GM19452 (cell line): ENCODE measurements around the gene HES2.
"Not testable (repeated sequence)": the region's sequence is repeated elsewhere in the genome, so short reads cannot be mapped to it uniquely, and the experiment has no call there.

Experiments used
- ATAC-seq: cut with Tn5 transposase; IDR thresholded peaks from one replicate; pipeline ENCODE4 v1.9.1; 2021; ENCODE audit not compliant: unreplicated experiment

Gene HES2

GRCh38 chr1:6454856-6455751 lies 35.4 kb upstream of the HES2 start:
- no peak for ATAC-seq

DNA sequence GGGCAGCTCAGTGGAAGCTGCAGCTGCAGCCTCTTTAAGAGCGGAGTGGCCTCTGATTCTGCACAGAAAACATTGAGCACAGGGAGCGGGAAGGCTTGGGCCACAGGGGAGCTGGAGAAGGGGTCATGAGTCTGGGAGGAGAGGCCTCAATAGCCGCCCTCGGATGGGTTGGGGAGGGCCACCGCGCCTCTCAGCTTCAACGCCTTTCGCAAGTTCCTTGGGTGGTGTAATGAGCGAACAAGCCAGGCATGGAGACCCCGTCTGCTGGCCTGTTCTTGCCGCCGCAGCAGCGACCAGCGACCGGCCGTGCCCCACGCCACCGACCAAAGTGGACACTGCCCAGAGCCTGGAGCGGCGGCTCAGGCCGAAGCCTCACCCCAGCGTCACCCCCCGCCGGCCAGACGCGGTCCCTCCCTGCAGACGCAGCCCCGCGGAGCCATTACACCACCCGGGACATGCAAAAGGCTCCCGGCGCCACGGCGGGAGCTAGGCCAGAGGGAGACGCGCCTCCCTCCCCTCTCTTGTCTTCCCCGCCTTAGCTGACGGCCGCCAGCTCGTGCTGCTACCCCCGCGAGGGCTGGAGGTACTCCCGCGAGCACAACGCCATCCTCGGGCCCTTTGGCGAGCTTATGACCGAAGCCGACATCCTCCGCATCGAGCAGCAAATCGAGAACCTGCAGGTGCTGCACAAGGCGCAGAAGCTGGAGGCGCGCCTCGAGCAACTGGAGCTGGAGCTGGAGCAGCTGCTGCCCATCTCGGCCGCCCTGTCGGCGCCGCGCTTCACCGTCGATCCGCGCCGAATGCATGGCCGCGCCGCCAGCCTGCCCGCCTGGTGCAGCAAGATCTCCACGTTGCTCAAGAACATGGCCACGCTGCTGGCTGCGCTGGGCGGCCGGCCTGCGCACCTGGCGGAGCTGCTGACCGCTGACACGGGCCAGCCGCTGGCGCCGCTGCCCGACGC lies 34.5 kb upstream of the HES2 start:
- not testable (repeated sequence) for ATAC-seq

GRCh38 chr1:6450943-6451373 lies 31.2 kb upstream of the HES2 start:
- ATAC-seq = no peak

DNA sequence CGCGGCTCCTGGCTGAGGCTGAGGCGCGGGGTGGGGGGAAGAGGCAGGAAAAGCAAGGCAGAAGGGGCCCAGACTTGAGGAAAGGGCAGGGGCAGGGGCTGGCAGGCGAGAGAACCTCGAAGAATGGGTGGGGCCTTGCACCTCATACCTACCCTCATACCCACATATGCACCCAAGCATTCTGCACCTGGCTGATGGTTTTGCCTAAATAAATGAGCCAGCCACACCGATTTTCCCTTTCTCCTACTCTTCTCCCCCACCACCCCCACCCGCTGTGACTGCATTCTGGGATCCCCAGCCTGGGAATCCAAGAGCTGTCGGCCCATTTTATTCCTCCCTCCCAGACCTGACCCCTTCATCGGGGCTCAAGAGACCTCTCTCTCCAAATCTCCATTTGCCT lies 30.8 kb upstream of the HES2 start:
- not testable (repeated sequence) for ATAC-seq

GRCh38 chr1:6450005-6450450 lies 30.3 kb upstream of the HES2 start:
- ATAC-seq = no peak

DNA sequence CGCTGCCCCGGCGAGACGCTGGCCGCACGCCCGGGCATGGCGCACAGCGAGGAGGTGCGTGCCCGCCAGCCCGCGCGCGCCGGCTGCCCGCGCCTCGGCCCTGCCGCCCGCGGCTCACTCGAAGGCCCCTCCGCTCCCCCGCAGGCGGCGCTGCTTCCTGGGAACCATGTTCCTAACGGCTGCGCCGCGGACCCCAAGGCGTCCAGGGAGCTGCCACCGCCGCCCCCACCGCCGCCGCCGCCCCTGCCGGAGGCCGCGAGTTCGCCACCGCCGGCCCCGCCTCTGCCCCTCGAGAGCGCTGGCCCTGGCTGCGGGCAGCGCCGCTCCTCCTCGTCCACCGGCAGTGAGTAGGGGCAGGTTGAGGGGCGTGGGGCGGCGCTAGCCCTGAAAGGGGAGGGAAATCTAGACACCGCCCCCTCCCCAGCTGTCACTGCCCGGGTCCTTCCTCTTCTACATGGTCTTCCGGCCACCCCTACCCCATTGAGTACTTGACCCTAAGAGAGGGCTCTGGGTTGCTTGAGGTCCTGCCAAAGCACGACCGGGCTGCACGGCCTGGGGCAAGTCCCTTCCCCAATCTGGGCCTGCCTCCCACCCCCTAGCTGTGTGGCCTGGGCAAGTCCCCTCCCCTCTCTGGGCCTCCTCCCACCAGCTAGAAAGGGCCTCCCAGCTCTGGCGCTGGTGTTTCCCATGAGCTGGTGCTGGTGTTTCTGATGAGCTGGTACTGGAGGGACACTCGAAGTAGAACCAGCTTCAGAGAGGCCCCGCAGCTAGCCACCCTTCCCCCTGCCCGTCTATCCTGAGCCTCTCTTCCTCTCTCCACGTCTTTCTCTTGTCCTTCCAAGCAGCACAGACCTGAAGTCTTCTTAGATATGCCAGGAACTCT lies 29.3 kb upstream of the HES2 start:
- ATAC-seq = no peak

DNA sequence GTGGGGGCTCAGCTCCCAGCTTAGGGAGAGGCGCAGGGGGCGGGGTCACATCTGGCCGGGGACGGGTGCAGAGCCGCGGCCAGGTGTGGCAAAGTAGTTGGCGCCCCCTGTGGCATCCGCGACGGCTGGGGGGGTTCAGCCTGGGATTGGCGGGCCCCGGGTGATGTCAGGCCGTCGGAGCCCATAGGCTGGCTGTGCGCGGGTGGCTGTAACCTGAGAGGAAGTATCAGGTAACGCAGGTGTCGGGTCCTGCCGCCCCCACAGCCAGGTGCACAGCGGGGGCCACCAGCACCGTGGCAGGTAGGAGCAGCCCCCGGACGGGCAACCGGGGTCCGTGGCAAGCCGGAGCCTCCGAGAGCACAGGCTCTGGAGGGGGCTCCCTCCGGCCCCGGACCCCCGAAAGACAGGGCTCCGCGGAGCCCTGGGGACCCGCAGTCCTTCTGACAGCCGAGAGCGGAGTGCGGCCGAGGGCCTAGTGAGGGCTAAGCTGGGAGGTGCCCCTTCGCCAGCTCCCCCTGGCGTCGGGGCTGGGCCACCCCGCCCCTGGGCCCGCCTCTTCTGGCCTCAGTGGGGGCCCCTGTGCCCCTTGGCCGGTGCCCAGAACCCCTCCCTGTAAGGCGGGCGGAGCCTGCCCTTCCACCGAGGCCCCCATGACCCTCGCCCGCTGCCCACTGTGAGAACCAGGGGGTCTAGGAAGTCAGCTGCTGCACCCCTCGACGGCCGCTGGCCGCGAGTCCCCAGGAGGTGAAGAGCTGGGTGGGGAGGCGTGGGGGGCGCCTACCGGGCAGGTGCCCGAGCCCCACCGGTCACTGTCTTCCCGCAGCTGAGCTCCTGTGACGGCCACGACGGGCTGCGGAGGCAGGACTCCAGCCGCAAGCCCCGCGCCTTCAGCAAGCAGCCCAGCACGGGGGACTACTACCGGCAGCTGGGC lies 28.4 kb upstream of the HES2 start:
- no peak for ATAC-seq

DNA sequence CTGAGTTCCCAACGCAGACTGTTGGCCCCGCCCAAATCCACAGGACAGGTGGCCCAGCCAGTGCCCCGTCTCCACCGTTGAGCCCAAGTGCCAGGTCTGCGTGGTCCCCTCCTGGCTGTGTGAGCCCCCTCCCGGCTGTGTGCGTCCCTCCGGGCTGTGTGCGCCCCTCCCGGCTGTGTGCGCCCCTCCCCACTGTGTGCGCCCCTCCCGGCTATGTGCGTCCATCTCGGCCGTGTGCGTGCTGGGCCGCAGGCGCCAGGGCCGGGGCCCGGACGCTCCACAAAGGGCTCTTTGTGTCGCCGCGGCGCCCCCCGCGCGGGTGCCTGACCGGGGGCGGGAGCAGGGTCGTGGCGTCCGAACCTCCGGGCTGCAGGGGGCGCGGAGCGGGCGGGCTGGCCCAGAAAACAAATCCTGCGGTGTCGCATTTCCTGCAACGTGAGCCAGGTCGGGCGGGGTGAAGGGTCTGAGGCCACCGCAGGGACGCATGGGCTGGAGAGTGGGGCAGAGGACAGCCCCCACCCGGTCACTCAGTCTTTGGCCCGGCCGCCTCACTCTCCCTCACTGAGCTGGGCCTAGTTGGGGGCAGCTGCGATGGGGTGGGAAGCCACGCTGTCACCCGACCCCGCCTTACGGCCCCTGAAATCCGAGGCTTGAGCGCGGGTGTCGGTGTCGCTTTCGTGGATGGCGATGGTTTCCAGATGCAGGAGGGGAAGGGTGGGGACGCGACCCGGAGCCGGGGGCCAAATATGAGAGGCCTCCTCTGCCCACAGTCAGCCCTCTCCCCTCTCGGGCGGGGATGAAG lies 27.5 kb upstream of the HES2 start:
- ATAC-seq = no peak

DNA sequence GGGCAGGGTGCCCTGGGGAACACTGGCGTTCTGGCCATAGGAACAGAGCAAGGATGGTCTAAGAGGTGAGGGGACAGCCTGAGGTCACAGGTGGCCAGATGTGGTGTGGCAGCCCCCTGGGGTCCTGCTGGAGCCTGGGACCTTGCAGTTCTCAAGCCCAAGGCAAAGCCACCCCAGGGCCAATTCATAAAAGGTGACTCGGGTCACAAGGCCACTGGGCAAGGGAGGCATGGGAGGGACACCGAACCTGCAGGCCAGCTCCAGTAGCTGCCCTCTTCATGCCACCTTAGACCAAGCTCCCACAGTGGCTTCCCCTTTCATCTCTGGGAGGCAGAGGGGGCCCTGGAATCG lies 26.9 kb upstream of the HES2 start:
- ATAC-seq = no peak

- not testable (repeated sequence) for ATAC-seq
These were observed 26.2 kb upstream of the HES2 start for GRCh38 chr1:6445929-6446328.

DNA sequence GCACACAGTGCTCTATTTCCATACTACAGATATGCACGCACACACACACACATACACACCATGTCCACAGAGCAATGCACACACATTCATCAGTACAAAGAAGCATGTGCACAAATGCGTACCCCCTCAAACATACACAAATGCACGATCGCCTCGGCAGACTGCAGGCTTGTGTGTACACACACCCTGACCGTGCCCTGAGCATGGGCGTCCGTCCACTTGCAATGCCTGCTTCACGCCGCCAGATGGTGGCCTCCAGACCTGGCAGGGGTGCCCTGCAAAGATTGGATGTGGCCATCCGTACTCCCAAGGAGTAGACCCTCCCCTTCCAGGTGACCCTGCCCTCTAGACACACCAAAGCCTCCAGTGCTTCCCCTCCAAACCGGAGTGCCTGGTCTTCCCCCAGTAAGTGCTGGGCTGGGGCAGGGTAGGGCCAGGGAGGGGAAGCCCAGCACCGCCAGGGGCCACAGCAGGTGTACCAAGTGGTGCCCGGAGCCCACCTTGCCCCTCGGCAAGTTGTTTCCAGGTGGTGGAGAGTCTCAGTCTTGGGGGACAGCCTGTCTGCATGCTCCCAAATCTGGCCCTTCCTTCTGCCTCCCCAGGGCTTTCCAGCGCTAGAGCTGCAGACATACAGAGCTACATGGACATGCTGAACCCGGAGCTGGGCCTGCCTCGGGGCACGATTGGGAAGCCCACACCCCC lies 25.5 kb upstream of the HES2 start:
- ATAC-seq = no peak

DNA sequence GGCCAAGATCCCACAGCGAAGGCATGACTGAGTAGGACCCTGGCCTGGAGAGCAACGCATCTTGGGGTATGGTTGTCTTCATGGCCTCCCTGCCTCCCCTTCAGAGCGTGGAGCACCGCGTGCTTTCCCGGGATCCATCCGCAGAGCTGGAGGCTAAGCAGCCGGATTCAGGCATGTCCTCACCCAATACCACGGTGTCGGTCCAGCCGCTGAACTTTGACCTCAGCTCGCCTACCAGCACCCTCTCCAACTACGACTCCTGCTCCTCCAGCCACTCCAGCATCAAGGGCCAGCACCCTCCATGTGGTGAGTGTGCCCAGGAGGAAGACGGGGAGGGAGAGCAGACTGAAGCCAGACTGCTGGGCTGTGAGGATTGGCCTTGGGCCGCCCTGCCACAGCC lies 24.7 kb upstream of the HES2 start:
- no peak for ATAC-seq

- ATAC-seq = no peak
These were observed 23.8 kb upstream of the HES2 start for GRCh38 chr1:6443339-6444115.

GRCh38 chr1:6441586-6441985 lies 21.9 kb upstream of the HES2 start:
- no peak for ATAC-seq

GRCh38 chr1:6440198-6441126 lies 20.7 kb upstream of the HES2 start:
- ATAC-seq = no peak

DNA sequence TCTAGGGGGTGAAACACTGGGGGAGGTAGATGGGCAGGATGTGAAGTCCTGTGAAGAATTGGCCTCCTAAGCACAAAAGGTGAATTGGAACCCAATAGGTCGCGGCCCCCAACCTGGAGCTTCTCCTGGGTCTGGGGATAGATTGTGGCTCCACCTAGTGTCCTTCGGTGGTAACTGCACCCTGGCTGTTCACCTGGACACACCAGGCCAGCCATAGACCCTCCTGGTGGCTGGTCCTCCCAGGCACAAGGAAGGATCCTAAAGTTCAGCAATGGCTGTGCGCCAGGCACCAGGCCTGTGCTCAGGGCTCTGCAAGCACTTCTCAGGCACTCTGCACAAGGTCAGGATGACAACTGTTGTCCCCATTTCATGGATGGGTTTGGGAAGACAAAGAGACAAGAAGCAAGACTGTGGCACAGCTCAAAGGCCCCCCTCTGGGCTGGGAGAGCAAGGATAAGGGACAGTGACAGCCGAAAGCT lies 18.4 kb upstream of the HES2 start:
- no peak for ATAC-seq
